H1 (cell line): ENCODE measurements around the gene ZNF23. TPM values are rescaled to one million over a fixed set of nuclear protein-coding genes. Genes with fewer than 3 reads are reported as not detected.

Source experiments
- CBX5 ChIP-seq: fragments of 300-800, 300-1000 bp; sonication (generic); IDR thresholded peaks from 2 replicates; pipeline ENCODE4 v1.7.1; 2016; ENCODE audit warnings: antibody characterized with exemption, low read length, low read depth
- PHF8 ChIP-seq: fragments of 200-600 bp; sonication (generic); conservative IDR thresholded peaks from 2 replicates; pipeline ENCODE4 v1.7.1; 2012; ENCODE audit warnings: low read depth, mild to moderate bottlenecking, inconsistent platforms, low read length, moderate library complexity
- RAD21 ChIP-seq, 2 experiments: IDR thresholded peaks in 1 of 2; conservative IDR thresholded peaks in 1 of 2; 2 replicates each; pipeline ENCODE4 v1.6.1; 2011; ENCODE audit warnings: low read depth in 2 of 2, low read length in 2 of 2, improper control_type of control experiment in 1 of 2, inconsistent platforms in 1 of 2, mild to moderate bottlenecking in 1 of 2, moderate library complexity in 1 of 2
- polyA plus RNA-seq, 7 experiments: library from polyadenylated mRNA; depleted of rRNA in 3 of 7; stranded (reverse) in 5 of 7; unstranded in 2 of 7; fragments of >200 nt in 5 of 7; fragments of 200-250 nt in 2 of 7; gene quantifications; 1 replicate in 5 of 7; 2 replicates in 1 of 7; 4 replicates in 1 of 7; pipeline versions ENCODE4 v1.2.1 to v1.2.3, GENCODE V29; 2011 to 2013; ENCODE audit warnings: missing spikeins in 2 of 7, mixed read lengths in 2 of 7
- total RNA-seq: library from RNA; stranded (reverse); fragmentation: NEBNext Ultra II Directional; extraction: Animal tissue kit (Norgen Biotek cat#: 25700); gene quantifications from 2 replicates; pipeline ENCODE4 v1.2.1, GENCODE V29; 2021

ZNF23 gene
- total and polyA plus RNA-seq, 2 of the 8 experiments (the other 6 are each of a cell fraction or from before 2014, with no cell fraction given): 2.4 to 10.2 TPM

GRCh38 chr16:71460236-71460635 lies 1.8 kb downstream of the ZNF23 start (continued):
- TF ChIP-seq PHF8: no peak
- TF ChIP-seq CBX5: no peak
- no peak for TF ChIP-seq RAD21 (IDR thresholded peaks at IDR 0.05 in 1 of 2, conservative IDR thresholded peaks at IDR 0.05 in 1 of 2; ENCODE audit: low read depth in 2 of 2, low read length in 2 of 2)
